Inflammatory macrophage treated with lipopolysaccharide for 1 hour (primary cell): ENCODE measurements around the gene TBC1D19.
"Not testable (repeated sequence)": the region's sequence is repeated elsewhere in the genome, so short reads cannot be mapped to it uniquely, and the experiment has no call there.

Experiments used
- DNase-seq, 2 donors: peaks; one replicate each; pipeline ENCODE4 v3.0.0-alpha.2; 2020 to 2022

TBC1D19 gene, protein sequence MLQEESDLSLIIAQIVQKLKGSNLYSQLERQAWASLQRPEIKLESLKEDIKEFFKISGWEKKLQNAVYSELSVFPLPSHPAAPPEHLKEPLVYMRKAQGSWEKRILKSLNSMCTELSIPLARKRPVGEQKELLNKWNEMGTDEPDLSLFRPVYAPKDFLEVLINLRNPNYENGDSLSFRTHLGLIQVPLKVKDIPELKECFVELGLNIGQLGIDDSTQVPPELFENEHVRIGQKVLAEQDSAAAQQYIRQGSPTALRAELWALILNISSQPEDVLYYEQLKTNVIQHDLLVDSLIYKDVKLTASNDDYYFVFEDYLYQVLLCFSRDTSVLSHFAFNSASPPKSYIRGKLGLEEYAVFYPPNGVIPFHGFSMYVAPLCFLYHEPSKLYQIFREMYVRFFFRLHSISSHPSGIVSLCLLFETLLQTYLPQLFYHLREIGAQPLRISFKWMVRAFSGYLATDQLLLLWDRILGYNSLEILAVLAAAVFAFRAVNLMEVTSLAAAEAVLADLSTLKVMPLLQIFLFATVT

DNA sequence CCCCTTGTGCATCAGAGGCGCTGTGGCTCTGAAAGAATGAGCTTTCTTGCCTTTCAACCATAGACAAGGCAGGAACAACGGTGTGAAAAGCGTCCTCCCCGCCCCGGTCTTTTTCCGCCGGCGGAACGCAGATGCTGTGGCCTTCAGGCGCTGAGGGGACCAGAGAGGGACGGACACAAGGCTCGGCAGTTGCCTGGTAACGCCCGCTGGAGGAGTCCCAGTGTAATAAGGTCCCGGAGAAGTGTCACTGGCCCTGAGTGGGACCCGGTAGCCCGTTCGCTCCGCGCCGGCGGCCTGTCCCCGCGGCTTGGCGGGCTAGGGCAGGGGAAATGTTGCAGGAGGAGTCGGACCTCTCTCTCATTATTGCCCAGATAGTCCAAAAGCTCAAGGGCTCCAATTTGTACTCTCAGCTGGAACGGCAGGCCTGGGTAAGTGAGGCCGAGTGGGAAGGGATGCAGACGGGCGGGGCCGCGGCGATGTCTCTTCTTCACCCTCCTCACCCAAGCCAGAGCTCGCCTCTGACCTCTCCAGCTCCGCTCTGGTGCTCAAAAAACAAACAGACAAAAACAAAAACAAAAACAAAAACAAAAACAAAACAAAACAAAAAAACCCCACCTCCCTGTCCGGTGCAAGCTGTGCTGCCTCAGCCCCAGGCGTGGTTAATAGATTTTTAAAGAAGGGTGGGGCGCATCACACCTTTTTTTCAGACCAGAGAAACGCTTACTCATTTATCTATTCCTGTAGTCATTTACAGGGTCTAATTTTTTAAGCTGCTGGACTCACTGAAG is at the start of gene TBC1D19:
Gene TBC1D19 (plus strand): TSS at position 220 of the 788 bp plus-strand sequence. CDS start 110 bp downstream, at position 330.
- peak; percentile 76 to 88 for DNase-seq

DNA sequence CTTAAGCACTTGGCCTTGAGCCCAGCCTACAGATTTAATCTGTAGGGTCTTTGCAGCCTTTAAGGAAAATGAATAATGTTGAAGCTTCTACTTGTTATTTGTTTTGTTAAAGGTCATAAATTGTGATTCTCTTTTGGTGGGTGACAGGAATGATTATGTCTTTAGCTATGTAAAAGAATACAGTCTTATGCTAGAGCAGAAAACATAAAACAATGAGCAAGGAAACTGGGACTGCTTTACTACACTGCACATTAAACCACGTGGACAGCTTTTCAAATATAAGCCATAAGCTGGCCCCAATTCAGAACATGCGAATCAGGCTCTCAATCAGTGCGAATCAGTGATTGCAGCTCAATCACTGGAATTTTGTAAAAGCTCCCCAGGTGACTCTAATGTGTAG is 40.9 kb upstream of the TBC1D19 start:
- no peak for DNase-seq

- DNase-seq, result no peak
These were observed 39.5 kb upstream of the TBC1D19 start for GRCh38 chr4:26544421-26544820.

DNA sequence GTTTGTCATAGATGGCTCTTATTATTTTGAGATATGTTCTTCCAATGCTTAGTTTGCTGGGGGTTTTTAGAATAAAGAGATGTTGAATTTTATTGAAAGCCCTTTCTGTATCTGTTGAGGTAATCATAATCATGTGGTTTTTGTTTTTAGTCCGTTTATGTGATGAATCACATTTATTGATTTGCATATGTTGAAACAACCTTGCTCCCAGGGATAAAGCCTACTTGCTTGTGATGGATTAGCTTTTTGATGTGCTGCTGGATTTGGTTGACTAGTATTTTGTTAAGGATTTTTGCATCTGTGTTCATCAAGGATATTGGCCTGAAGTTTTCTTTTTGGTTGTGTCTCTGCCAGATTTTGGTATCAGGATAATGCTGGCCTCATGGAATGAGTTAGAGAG is 35.5 kb upstream of the TBC1D19 start:
- DNase-seq, result not testable (repeated sequence)

DNA sequence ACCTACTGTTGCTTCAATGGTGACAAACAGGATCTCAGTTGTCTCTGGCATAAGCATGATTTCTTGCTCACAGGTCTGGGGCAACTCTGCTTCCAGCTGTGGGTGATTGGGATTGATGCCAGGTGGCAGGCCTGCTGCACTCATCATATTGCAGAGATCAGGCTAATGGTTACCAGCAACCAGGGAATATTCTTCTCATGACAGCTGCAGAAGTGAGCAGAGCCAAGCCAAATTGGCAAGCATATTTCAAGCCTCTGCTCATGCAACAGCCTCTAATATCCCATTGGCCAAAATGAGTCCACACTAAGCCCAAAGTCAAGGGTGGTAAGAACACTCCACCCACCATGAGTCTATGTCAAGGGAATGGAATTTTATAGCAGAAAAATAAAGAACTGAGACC is 26.7 kb upstream of the TBC1D19 start:
- DNase-seq, result no peak

DNA sequence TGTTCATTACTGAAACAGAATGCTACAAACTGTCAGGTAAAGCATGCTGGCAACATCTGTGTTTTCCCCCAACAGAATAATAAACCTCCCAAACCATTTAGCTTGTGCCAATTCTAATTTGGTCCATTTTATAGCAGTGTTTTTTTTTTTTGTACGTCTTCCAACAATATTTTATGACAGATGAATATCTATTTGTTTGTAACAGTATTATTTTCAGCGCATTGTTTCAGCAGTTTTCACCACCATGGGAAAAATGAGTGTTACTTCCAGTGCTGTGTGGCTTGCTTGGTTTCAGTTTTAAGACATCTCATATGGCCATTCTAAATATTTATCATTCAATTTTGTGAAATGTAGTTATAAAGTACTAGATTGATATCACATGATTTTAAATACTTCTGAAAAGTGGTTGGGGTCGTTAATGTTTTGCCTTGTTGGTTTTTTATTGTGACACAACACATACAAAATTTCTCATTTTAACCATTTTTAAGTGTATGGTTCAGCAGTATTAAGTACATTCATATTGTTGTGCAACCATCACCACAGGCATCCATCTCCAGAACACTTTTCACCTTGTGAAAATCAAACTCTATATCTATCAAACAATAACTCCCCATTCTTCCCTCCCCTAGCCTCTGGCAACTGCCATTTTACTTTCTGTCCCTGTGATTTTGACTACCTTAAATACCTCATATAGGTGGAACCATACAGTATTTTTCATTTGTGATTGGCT is 25.6 kb upstream of the TBC1D19 start:
- DNase-seq, result no peak

- no peak for DNase-seq
These were observed 17.8 kb upstream of the TBC1D19 start for GRCh38 chr4:26566133-26566532.

- peak in 1 of 2 donors; percentile 1 for DNase-seq
These were observed 15.4 kb upstream of the TBC1D19 start for GRCh38 chr4:26568446-26568994.

GRCh38 chr4:26570596-26570995 is 13.3 kb upstream of the TBC1D19 start:
- no peak for DNase-seq

GRCh38 chr4:26573389-26573794 is 10.5 kb upstream of the TBC1D19 start:
- DNase-seq, result no peak

DNA sequence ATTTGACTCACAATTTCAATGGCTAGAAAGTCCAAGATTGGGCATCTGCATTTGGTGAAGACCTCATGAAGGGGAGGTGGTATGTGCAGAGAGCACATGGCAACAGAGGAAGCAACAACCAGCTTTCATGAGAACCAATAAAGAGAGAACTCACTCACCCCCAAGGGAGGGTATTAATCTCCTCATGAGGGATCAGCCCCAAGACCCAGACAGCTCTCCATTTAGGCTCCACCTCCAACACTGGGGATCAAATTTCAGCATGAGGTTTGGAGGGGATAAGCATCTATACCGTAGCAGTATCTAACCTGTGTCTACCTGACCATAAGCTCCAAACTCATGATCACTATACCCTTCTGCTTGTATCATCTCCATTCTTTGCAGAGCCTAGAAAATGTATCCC is 9.3 kb upstream of the TBC1D19 start:
- no peak for DNase-seq

DNA sequence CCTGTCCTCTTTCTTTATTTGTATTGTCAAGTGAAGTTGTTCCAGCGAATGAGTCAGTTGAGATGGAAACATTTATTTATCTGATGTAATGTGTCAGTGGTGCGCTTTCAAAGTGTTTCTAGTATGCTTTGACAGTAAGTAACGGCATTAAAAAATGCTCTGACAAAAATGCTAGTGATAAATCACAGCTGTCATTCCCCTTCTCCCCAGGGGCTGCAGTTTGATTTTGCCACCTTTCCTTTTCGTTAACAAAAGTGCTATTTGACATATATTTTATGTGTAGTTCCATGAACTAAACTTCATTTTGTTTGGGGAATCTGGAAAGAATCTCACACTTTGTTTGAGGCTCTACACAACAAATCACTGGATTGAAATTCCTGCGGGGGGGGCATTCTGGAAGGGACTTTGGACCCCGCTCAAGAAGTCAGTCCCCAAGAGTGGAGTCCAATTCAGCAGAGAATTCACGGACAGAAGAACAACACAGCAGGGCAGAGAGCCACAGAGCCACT is 7.6 kb upstream of the TBC1D19 start:
- DNase-seq, result no peak

DNA sequence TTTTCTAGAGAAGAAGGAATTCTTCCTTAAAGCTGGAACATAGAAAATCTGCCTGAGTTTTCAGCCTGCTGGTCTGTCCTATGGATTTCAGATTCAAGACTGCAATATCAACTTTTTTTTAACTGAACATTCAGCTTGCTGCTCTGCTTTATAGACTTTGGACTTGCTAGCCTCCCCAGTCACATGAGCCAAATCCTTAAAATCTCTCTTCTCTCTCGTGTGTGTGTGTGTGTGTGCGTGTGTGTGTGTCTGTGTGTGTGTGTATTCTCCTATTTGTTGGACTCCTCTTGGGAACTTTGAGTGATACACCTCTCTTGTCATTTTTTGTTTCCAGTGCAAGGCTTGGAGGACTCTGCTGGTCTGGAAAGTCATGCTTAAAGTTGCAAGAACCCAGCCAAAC is 6.8 kb upstream of the TBC1D19 start:
- DNase-seq, result no peak

GRCh38 chr4:26579169-26579568 is 4.7 kb upstream of the TBC1D19 start:
- DNase-seq, result no peak

- not testable (repeated sequence) for DNase-seq
These were observed 2.5 kb upstream of the TBC1D19 start for GRCh38 chr4:26581341-26581740.

- no peak for DNase-seq
These were observed 383 bp upstream of the TBC1D19 start for GRCh38 chr4:26583538-26583864.

DNA sequence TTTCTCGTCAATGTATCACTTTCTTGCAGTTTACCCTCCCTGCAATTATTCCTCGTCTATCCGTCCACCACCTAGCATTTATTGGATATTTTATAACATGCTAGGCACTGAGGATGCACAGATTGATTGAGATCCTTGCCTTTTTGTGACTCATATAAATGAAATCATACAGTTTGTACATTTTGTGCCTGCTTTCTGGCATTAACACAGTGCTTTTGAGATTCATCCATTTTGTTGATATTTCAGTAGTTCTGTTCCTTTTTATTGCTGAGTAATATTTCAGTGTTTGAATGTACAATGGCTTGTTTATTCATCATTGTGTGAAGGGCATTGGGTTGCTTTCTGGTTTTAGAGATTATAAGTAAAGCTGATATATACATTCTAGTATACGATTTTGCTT is 841 bp downstream of the TBC1D19 start:
- no peak for DNase-seq

DNA sequence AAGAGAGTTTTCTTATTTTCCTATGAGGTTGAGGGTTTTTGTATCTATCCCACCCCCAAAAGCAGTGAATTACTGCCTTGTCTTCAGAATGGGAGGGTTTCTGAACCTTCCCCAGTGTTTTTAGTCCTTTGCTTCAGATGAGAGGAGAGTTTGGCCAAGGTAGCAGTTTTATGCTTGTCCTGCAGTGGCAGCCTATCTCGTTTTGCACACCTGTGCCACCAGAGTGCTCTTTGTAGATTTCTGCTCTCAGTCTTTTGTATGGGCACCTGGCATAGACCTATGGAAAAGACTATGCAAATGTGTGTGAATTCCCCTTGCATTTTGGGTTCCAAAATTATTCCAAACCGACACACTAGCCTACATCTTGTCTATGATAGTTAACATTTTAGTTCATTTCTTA is 5.8 kb downstream of the TBC1D19 start:
- DNase-seq, result no peak

DNA sequence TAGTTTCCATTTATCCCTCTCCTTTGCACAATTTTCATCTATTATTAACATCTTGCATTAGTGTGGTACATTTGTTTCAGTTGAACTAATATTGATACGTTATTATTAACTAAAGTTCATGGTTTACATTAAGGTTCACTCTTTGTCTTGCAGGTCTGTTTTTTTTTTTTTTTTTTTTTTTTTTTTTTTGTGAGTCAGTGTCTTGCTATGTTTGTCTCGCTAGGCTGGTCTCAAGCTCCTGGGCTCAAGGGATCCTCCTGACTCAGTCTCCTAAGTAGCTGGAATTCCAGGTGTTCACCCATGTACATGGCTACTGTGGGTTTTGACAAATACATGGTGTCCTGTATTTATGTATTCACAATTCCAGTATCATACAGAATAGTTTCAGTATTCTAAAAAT is 6.8 kb downstream of the TBC1D19 start:
- DNase-seq, result no peak

GRCh38 chr4:26593557-26593956 is 9.7 kb downstream of the TBC1D19 start:
- not testable (repeated sequence) for DNase-seq

DNA sequence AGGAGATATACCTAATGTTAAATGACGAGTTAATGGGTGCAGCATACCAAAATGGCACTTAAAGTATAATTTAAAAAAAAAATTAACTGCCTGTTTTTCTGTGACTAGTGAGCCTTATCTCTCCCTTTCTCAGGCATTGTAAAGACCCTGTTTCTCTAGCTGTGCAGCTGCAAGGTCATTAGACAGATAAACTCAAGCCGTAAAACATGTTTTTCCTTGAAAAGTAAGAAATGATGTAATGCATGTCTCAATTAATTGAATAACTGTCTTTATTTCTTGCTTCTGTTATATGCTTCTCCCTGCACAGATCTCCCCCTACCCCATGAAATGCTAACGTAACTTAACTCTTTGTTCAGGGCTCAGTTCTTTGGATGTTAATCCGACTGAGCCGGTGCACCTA is 10.5 kb downstream of the TBC1D19 start:
- no peak for DNase-seq

DNA sequence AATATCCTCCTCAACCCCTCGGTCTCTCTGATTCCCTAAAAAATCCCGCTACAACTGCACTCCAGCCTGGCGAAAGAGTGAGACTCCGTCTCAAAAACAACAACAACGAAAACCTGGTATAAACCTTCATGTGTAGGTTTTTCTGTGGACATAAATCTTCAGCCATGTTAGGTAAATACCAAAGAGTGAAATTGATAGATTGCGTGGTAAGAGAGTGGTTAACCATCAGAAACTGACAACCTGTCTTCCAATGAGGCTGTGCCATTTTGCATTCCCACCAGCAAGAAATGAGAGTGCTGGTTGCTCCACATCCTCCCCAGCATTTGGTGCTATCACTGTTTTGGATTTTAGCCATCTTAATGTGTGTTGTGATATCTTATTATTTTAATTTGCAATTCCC is 10.9 kb downstream of the TBC1D19 start:
- no peak for DNase-seq

- DNase-seq, result no peak
These were observed 13.0 kb downstream of the TBC1D19 start for GRCh38 chr4:26596843-26597242.
